NCI-H2081 treated with DMSO at 0.1 percent for 48 hours (cell line): ENCODE measurements around the gene XXYLT1.
A peak's percentile ranks its signal among the peaks of the same experiment; 100 is the strongest.
"Not testable (repeated sequence)": the region's sequence is repeated elsewhere in the genome, so short reads cannot be mapped to it uniquely, and the experiment has no call there.

Experiments
- DNase-seq: peaks from one replicate; lab custom pipeline; 2025; lab: John Stamatoyannopoulos, UW

The XXYLT1 gene

DNA sequence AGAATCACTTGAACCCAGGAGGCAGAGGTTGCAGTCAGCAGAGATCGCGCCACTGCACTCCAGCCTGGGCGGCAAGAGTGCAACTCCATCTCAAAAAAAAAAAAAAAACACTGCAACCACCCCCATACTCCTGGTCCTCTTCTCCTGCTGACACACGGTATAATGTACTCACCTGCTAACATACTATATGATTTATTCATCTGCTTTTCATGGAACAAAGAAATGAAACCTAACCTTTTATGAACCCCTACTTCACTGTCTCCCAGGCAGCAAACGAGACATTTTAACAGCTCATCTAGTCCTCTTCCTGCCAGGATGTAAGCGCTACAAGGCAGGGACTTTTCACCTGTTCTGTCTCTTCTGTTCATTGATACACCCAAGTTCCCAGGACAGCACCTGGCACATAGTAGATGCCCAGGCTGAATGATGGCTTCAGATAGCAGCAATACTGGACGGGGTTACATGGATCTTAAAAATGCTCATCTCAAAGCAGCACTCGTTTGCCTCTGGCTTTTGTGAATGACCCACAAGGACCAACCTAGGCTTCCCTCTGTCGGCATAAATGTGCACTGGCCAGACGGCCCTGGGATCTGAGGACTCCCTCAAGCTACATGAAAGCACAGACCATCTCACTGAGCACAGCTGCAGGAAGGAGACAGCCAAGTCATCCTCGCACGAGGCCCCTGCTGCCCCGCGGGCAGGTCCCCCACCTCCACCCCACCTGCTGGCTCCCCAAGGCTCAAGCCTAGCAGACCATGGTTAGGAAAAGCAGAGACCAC lies 20.3 kb downstream of the XXYLT1 start:
- DNase-seq: peak; percentile 30

GRCh38 chr3:195249858-195250464 lies 21.0 kb downstream of the XXYLT1 start:
- no peak for DNase-seq

DNA sequence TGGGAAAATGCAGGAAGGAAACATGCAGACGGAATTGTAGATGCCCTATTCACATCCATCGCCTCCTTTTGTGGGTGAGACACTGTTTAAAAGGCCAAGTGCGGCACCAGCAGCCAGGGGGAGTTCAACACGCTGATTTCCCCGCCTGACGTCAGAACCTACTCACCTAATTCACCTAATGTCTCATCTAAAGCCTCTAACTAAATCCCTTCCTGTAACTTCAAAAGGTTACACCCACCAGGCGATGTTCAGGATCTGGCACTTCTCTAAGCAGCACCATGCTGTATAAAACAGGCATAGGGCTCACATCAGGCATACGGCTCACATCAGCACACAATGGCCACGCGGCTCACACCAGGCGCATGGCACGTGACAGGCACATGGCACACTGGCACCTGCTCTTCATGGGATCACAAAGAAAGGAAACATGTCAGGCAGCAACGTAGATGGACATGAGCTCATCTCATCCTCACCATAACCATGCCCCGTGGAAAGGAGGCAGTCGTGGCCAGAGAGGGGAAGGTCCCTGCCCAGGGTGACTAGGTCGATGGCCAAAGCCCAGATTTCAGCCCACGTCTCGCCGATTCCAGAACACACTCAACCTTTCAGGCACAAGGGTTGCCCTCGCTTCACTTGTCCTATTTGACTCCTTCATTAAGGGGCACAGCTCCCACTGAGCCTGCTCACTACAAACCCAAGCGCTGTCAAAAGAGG lies 21.7 kb downstream of the XXYLT1 start:
- DNase-seq: no peak

DNA sequence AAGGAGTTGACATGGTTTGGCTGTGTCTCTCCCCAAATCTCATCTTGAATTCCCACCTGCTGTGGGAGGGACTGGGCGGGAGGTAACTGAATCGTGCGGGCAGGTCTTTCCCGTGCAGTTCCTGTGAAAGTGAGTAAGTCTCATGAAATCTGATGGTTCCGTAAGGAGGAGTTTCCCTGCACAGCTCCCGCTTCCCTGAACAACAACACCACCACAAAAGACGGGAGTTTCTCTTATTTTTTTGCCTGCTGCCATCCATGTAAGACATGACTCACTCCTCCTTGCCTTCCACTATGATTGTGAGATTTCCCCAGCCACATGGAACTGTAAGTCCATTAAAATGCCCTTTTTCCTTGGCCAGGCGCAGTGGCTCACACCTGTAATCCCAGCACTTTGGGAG lies 22.7 kb downstream of the XXYLT1 start:
- no peak for DNase-seq

DNA sequence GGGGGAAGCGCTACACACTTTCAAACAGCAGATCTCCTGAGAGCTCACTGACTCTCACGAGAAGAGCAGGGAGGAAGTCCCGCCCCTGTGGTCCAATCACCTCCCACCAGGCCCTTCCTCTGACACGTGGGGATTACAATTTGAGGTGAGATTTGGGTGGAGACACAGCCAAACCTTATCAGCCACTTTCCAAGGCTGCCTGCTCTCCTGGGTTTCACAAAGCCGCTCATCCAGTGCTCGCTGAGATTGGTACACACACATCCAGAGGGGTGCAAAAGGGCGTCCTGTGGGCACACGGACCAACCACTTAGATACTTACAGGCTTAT lies 23.1 kb downstream of the XXYLT1 start:
- DNase-seq: no peak

- no peak for DNase-seq
Measured at GRCh38 chr3:195247086-195247862, 23.7 kb downstream of the XXYLT1 start.

DNA sequence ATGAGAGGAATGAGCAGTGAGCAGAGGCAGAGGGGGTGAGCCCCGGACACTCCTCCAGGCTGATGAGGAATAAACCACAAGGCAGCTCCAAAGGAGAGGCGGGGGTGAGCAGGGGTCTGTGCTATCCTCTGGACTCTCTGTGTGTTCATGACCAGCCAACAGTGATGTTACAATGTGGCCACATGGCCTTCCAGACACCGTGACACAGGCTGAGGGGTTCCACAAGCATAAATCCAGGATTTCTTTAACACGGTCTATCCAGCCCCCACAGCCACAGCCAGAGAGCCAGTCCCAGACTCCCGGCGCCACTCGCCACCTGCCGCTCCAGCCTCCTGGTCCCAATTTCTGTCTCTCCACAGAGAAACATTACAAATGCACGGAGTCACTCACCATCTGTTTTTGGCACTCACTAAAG lies 24.4 kb downstream of the XXYLT1 start:
- DNase-seq: no peak

GRCh38 chr3:195245531-195245951 lies 25.4 kb downstream of the XXYLT1 start:
- no peak for DNase-seq

GRCh38 chr3:195241592-195242355 lies 29.2 kb downstream of the XXYLT1 start:
- DNase-seq: no peak

- DNase-seq: no peak
Measured at GRCh38 chr3:195240939-195241338, 30.0 kb downstream of the XXYLT1 start.

DNA sequence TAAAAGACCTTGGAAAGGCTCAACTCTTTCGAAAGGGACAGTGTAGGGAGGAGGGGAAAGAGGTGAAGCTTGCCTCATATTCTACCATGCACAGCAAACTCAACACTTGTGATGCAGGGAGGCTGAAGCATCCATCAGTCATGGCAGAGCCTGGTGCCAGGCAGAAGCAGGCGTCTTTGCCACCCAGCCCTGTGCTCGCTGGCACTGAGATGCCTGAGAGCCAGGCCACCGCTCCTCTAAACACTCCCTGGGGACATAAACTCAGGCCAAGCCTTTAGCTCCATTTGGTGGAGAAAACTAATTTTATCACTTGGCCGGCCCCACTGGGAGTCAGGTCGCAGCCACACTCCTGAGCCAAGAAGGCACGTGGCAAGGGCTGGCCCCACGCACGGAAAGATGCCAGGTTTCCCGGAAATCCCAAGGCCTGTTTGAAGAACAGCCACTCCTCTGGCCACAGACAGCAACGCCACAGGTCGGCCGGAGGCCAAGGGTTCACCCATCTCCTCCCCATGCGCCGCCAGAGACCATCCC lies 30.7 kb downstream of the XXYLT1 start:
- DNase-seq: no peak

- DNase-seq: no peak
Measured at GRCh38 chr3:195239121-195239520, 31.8 kb downstream of the XXYLT1 start.

DNA sequence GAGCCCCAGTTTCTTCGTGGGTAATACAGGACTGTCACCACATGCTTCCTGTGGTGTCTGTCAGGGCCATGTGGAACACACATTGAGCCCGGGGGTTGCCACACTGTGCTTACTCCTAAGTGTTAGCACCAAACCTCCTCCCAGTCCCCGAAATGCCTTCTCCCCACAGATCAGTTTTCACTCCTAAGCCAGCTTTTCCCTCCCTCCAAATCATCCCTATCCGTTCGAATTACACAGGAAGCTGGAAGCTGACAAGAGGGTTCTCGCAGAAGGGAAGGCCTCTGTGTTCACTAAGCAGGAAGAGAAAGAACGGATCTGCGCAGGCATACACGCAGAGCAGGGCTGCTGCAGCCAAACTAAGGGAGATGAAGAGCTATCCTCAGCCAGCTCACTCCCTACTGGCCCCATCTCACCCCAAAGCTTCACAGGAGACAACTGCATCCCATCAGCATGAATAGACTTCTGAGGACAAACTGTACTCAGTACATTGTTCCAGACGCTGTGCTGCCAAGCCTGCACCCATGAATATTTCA lies 32.3 kb downstream of the XXYLT1 start:
- no peak for DNase-seq

- no peak for DNase-seq
Measured at GRCh38 chr3:195238081-195238571, 32.8 kb downstream of the XXYLT1 start.

DNA sequence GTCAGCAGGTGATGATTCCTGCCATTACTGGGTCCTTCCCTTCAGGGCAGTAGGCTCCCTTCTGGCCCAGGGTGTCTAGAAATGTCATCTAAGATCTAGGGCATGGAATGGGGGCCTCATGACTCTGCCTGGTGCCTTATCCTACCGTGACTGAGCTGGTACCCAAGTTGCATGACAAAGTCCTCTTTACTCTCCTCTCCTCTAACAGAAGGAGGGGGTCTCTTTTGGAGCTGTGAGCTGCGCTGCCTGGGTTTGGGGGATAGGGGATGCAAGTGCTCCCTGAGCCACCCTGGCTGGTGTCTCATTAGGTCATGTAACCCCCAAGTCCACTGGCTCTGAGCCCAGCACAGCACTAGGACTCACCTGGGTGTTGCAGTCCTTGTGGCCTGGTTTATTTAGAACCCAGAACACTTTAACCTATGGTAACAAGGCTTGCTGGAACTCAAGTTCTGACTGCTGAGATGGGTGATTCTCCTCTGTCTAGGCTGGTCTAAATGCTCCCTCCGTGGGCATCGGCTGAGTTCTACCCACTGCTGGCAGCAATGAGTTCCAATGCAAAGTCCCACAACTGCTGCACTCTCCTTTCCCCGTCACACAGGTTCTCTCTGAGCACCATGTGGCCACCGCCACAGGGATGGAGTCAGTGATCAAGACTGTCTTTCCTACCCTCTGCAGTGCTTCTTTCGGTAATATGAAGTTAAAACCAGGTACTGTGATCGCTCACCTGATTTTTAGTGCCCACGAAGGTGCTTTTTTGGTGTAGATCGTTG lies 34.0 kb downstream of the XXYLT1 start:
- DNase-seq: no peak

- DNase-seq: no peak
Measured at GRCh38 chr3:195236076-195236798, 34.7 kb downstream of the XXYLT1 start.

GRCh38 chr3:195230244-195230643 lies 40.7 kb downstream of the XXYLT1 start:
- no peak for DNase-seq

DNA sequence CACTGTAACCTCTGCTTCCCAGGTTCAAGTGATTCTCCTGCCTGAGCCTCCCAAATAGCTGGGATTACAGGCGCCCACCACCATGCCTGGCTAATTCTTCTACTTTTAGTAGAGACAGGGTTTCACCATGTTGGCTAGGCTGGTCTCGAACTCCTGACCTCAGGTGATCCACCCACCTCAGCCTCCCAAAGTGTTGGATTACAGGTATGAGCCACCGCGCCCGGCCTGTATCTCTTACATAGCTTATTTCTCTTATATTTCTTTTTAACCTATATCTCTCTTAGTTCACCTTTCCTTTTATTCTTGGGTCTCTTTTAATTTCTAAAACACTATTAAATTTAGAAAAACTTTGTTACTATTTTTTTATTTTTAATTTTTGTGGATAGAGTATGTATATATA lies 42.1 kb downstream of the XXYLT1 start:
- not testable (repeated sequence) for DNase-seq

DNA sequence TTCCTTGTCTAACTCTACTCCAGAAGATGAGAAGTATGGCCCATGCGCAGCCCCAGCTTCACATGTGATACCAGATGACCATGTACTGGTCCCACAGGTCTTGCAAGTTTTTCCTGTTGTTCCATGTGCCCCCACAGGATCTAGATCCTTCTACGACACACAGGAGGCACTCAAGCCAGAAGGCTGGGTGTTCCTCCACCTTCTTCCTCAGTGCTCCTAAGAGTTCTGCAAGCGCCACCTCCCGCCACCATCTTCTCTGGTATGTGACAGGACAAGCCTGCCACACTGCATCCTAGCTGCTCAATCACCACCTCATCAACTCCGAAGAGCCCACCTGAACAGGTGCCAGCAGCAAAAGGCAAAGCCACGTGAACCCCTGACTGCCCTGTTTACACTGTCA lies 43.1 kb downstream of the XXYLT1 start:
- no peak for DNase-seq
